ENCODE data around the gene SPECC1L. TPM values are rescaled to one million over a fixed set of nuclear protein-coding genes. Genes with fewer than 3 reads are reported as not detected.

SPECC1L gene
- total RNA-seq, 1 donor from 2014 or later, result 46.2 TPM

- DNase-seq (ENCODE audit: low read depth), result no peak
Measured at GRCh38 chr22:24428751-24429410, 158.2 kb downstream of the SPECC1L start.

GRCh38 chr22:24429411-24430365, 159.1 kb downstream of the SPECC1L start:
- DNase-seq (ENCODE audit: low read depth), result peak; percentile 37

- DNase-seq (ENCODE audit: low read depth), result no peak
Measured at GRCh38 chr22:24430431-24431308, 160.0 kb downstream of the SPECC1L start.

- no peak for DNase-seq (ENCODE audit: low read depth)
Measured at GRCh38 chr22:24431309-24432034, 160.8 kb downstream of the SPECC1L start.

GRCh38 chr22:24432059-24432853, 161.6 kb downstream of the SPECC1L start:
- DNase-seq (ENCODE audit: low read depth), result peak; percentile 36

GRCh38 chr22:24433001-24433827, 162.6 kb downstream of the SPECC1L start:
- no peak for DNase-seq (ENCODE audit: low read depth)

GRCh38 chr22:24433828-24434470, 163.3 kb downstream of the SPECC1L start:
- peak; percentile 69 for DNase-seq (ENCODE audit: low read depth)

GRCh38 chr22:24434471-24435322, 164.1 kb downstream of the SPECC1L start:
- DNase-seq (ENCODE audit: low read depth), result no peak

GRCh38 chr22:24435323-24435645, 164.7 kb downstream of the SPECC1L start:
- no peak for DNase-seq (ENCODE audit: low read depth)

- no peak for DNase-seq (ENCODE audit: low read depth)
Measured at GRCh38 chr22:24435861-24436371, 165.3 kb downstream of the SPECC1L start.

GRCh38 chr22:24436553-24436952, 165.9 kb downstream of the SPECC1L start:
- DNase-seq (ENCODE audit: low read depth), result no peak

- DNase-seq (ENCODE audit: low read depth), result no peak
Measured at GRCh38 chr22:24437091-24437490, 166.5 kb downstream of the SPECC1L start.

GRCh38 chr22:24437741-24438328, 167.2 kb downstream of the SPECC1L start:
- DNase-seq (ENCODE audit: low read depth), result peak; percentile 80

- DNase-seq (ENCODE audit: low read depth), result no peak
Measured at GRCh38 chr22:24440270-24440717, 169.7 kb downstream of the SPECC1L start.

- no peak for DNase-seq (ENCODE audit: low read depth)
Measured at GRCh38 chr22:24440718-24441405, 170.2 kb downstream of the SPECC1L start.

- DNase-seq (ENCODE audit: low read depth), result no peak
Measured at GRCh38 chr22:24441406-24442351, 171.0 kb downstream of the SPECC1L start.
